Panc1 (cell line): Measurements from ENCODE around the gene POU4F1.

Experiments used
- CTCF ChIP-seq: fragments of 450-650 bp; IDR thresholded peaks from 2 replicates; pipeline ENCODE4 v1.5.1; 2017; ENCODE audit warnings: mild to moderate bottlenecking
- POLR2AphosphoS5 ChIP-seq: IDR thresholded peaks from 2 replicates; pipeline ENCODE4 v1.6.1; 2012; ENCODE audit warnings: mild to moderate bottlenecking, low read depth, low read length, moderate library complexity
- SIN3A ChIP-seq: IDR thresholded peaks from 2 replicates; pipeline ENCODE4 v1.6.1; 2012; ENCODE audit warnings: low read depth, mild to moderate bottlenecking, low read length, moderate library complexity, borderline replicate concordance; ENCODE audit not compliant: insufficient read depth

GRCh38 chr13:78599645-78600279, 3.6 kb downstream of the POU4F1 start:
- TF ChIP-seq CTCF (no peak), POLR2AphosphoS5 (no peak), SIN3A (no peak)
